ENCODE data around the gene DCTN5.

DCTN5 gene

DNA sequence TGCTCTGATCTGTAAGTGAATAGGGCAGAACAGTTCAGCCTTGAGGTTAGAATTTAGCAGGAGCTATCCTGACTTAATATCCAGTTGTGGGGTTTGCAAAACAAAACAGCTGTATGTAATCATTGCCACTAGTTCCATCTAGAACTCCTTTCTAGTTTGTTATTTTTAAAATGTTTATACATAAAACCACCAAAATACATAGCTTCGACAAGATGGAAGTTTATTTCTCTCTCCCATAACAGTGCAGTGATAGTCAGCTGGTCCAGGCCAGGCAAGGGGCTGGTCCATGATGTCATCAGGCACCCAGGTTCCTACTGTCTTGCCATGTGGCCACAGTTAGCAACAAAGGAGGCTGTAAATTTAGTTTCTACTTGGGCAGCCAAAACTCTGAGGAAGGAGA lies 27.0 kb downstream of the DCTN5 start:
- no peak for TF ChIP-seq FOXP2 (optimal IDR thresholded peaks at IDR 0.05; ENCODE audit: borderline replicate concordance, extremely low read depth, extremely low read length, insufficient read depth)
- TF ChIP-seq POLR2AphosphoS5 (IDR thresholded peaks at IDR 0.05; ENCODE audit: low read depth, low read length) = no peak
- no peak for TF ChIP-seq REST (IDR thresholded peaks at IDR 0.05; ENCODE audit: insufficient read depth in 1 of 2, low read depth in 2 of 2, low read length in 2 of 2)
- no peak for TF ChIP-seq TAF1 (IDR thresholded peaks at IDR 0.05; ENCODE audit: borderline replicate concordance, insufficient read depth, low read length)
- no peak for TF ChIP-seq SIN3A (IDR thresholded peaks at IDR 0.05; ENCODE audit: borderline replicate concordance, insufficient read depth, low read length)

- no peak for TF ChIP-seq FOXP2 (optimal IDR thresholded peaks at IDR 0.05; ENCODE audit: borderline replicate concordance, extremely low read depth, extremely low read length, insufficient read depth)
Measured at GRCh38 chr16:23668873-23669272, 27.6 kb downstream of the DCTN5 start.

GRCh38 chr16:23670137-23670776 lies 29.0 kb downstream of the DCTN5 start:
- no peak for TF ChIP-seq REST (IDR thresholded peaks at IDR 0.05; ENCODE audit: insufficient read depth in 1 of 2, low read depth in 2 of 2, low read length in 2 of 2)
- TF ChIP-seq POLR2AphosphoS5 (IDR thresholded peaks at IDR 0.05; ENCODE audit: low read depth, low read length) = no peak

- TF ChIP-seq SIN3A (IDR thresholded peaks at IDR 0.05; ENCODE audit: borderline replicate concordance, insufficient read depth, low read length) (no peak), TAF1 (IDR thresholded peaks at IDR 0.05; ENCODE audit: borderline replicate concordance, insufficient read depth, low read length) (no peak), POLR2AphosphoS5 (IDR thresholded peaks at IDR 0.05; ENCODE audit: low read depth, low read length) (no peak), FOXP2 (optimal IDR thresholded peaks at IDR 0.05; ENCODE audit: borderline replicate concordance, extremely low read depth, extremely low read length, insufficient read depth) (no peak), REST (IDR thresholded peaks at IDR 0.05; ENCODE audit: insufficient read depth in 1 of 2, low read depth in 2 of 2, low read length in 2 of 2) (no peak)
Measured at GRCh38 chr16:23673971-23674614, 32.8 kb downstream of the DCTN5 start.

- TF ChIP-seq SIN3A (IDR thresholded peaks at IDR 0.05; ENCODE audit: borderline replicate concordance, insufficient read depth, low read length) = no peak
- no peak for TF ChIP-seq REST (IDR thresholded peaks at IDR 0.05; ENCODE audit: insufficient read depth in 1 of 2, low read depth in 2 of 2, low read length in 2 of 2)
- no peak for TF ChIP-seq POLR2AphosphoS5 (IDR thresholded peaks at IDR 0.05; ENCODE audit: low read depth, low read length)
- no peak for TF ChIP-seq TAF1 (IDR thresholded peaks at IDR 0.05; ENCODE audit: borderline replicate concordance, insufficient read depth, low read length)
- no peak for TF ChIP-seq FOXP2 (optimal IDR thresholded peaks at IDR 0.05; ENCODE audit: borderline replicate concordance, extremely low read depth, extremely low read length, insufficient read depth)
Measured at GRCh38 chr16:23676924-23677480, 35.7 kb downstream of the DCTN5 start.

Measured in PFSK-1 (cell line).